ENCODE results near the gene CCDC152. TPM values are rescaled to one million over a fixed set of nuclear protein-coding genes. Genes with fewer than 3 reads are reported as not detected.

Gene CCDC152
- polyA plus RNA-seq, 1 donor (not counting 4 experiments of a cell fraction or from before 2014, with no cell fraction given) = 0.71 TPM

GRCh38 chr5:42848545-42848944 lies 91.9 kb downstream of the CCDC152 start:
- H4K20me1 ChIP-seq (ENCODE audit: control insufficient read depth, extremely low read depth, insufficient read depth, low read length) = no peaks in the 10 kb centered on the region
- FAIRE-seq = no peak
- no peak overlapping the region for H2AFZ ChIP-seq (ENCODE audit: control insufficient read depth, low read length)
- no peaks in the 10 kb centered on the region for H3K9me1 ChIP-seq (ENCODE audit: control insufficient read depth, extremely low read depth, insufficient read depth, low read length)
- H3K9me3 ChIP-seq (ENCODE audit: control insufficient read depth, low read depth, low read length) = no peaks in the 10 kb centered on the region
- no peak for DNase-seq (ENCODE audit: low read depth, low spot score)
- H3K4me2 ChIP-seq (ENCODE audit: control insufficient read depth, extremely low read depth, insufficient read depth, low read depth, low read length) = no peak overlapping the region
- H3K27ac ChIP-seq (ENCODE audit: control insufficient read depth, insufficient read depth, low read length) = no peak overlapping the region
- H3K9ac ChIP-seq (ENCODE audit: control insufficient read depth, extremely low read depth, insufficient read depth, low read length) = no peak overlapping the region
- dilution Hi-C loops (cut with MboI; ENCODE audit: extremely low pct_ligation_motif_present, low sequenced_read_pairs) = no loop called here
- TF ChIP-seq CTCF (optimal IDR thresholded peaks at IDR 0.05 in 1 of 3, IDR thresholded peaks at IDR 0.05 in 1 of 3, conservative IDR thresholded peaks at IDR 0.05 in 1 of 3; ENCODE audit: extremely low read depth in 1 of 3, insufficient read depth in 2 of 3, low read length in 3 of 3) = no peak
- TF ChIP-seq EZH2 (IDR thresholded peaks at IDR 0.05; ENCODE audit: low read length) = no peak
- no peaks in the 10 kb centered on the region for H3K4me1 ChIP-seq (ENCODE audit: control insufficient read depth, extremely low read depth, insufficient read depth, low read length)
- H3K4me3 ChIP-seq (ENCODE audit: control insufficient read depth in 2 of 3, extremely low read depth in 1 of 3, insufficient read depth in 2 of 3, low read depth in 1 of 3, low read length in 3 of 3) = no peak overlapping the region
- H3K36me3 ChIP-seq (ENCODE audit: control insufficient read depth in 2 of 2, extremely low read depth in 1 of 2, insufficient read depth in 2 of 2, low read length in 2 of 2) = no peaks in the 10 kb centered on the region
- no peaks in the 10 kb centered on the region for H3K79me2 ChIP-seq (ENCODE audit: control insufficient read depth, insufficient read depth, low read length)
- no peaks in the 10 kb centered on the region for H3K27me3 ChIP-seq (ENCODE audit: control insufficient read depth, extremely low read depth, insufficient read depth, low read length)

GRCh38 chr5:42851481-42851880 lies 94.9 kb downstream of the CCDC152 start:
- FAIRE-seq = no peak
- no peak overlapping the region for H3K4me2 ChIP-seq (ENCODE audit: control insufficient read depth, extremely low read depth, insufficient read depth, low read depth, low read length)
- no peak overlapping the region for H2AFZ ChIP-seq (ENCODE audit: control insufficient read depth, low read length)
- no peaks in the 10 kb centered on the region for H3K9me1 ChIP-seq (ENCODE audit: control insufficient read depth, extremely low read depth, insufficient read depth, low read length)
- no peaks in the 10 kb centered on the region for H3K9me3 ChIP-seq (ENCODE audit: control insufficient read depth, low read depth, low read length)
- dilution Hi-C loops (cut with MboI; ENCODE audit: extremely low pct_ligation_motif_present, low sequenced_read_pairs) = no loop called here
- H3K4me3 ChIP-seq (ENCODE audit: control insufficient read depth in 2 of 3, extremely low read depth in 1 of 3, insufficient read depth in 2 of 3, low read depth in 1 of 3, low read length in 3 of 3) = no peak overlapping the region
- no peaks in the 10 kb centered on the region for H3K36me3 ChIP-seq (ENCODE audit: control insufficient read depth in 2 of 2, extremely low read depth in 1 of 2, insufficient read depth in 2 of 2, low read length in 2 of 2)
- TF ChIP-seq EZH2 (IDR thresholded peaks at IDR 0.05; ENCODE audit: low read length) (no peak), CTCF (optimal IDR thresholded peaks at IDR 0.05 in 1 of 3, IDR thresholded peaks at IDR 0.05 in 1 of 3, conservative IDR thresholded peaks at IDR 0.05 in 1 of 3; ENCODE audit: extremely low read depth in 1 of 3, insufficient read depth in 2 of 3, low read length in 3 of 3) (no peak)
- H3K9ac ChIP-seq (ENCODE audit: control insufficient read depth, extremely low read depth, insufficient read depth, low read length) = no peak overlapping the region
- no peaks in the 10 kb centered on the region for H4K20me1 ChIP-seq (ENCODE audit: control insufficient read depth, extremely low read depth, insufficient read depth, low read length)
- no peak for DNase-seq (ENCODE audit: low read depth, low spot score)
- H3K27me3 ChIP-seq (ENCODE audit: control insufficient read depth, extremely low read depth, insufficient read depth, low read length) = no peaks in the 10 kb centered on the region
- no peaks in the 10 kb centered on the region for H3K79me2 ChIP-seq (ENCODE audit: control insufficient read depth, insufficient read depth, low read length)
- H3K27ac ChIP-seq (ENCODE audit: control insufficient read depth, insufficient read depth, low read length) = no peak overlapping the region
- H3K4me1 ChIP-seq (ENCODE audit: control insufficient read depth, extremely low read depth, insufficient read depth, low read length) = no peaks in the 10 kb centered on the region

Other genes starting within 250 kb of the CCDC152 start
- gene SELENOP, start 55.1 kb downstream of the CCDC152 start, polyA plus RNA-seq = 10.4 to 30.6 TPM (median 11.2 TPM) in 3 replicates